HG03095 (cell line): ENCODE data around the gene SLC9A6.
"Not testable (repeated sequence)": the region's sequence is repeated elsewhere in the genome, so short reads cannot be mapped to it uniquely, and the experiment has no call there.

Experiments
- ATAC-seq: cut with Tn5 transposase; IDR thresholded peaks from one replicate; pipeline ENCODE4 v1.9.1; 2021; ENCODE audit warnings: moderate library complexity; ENCODE audit not compliant: unreplicated experiment

Gene SLC9A6

GRCh38 chrX:136028383-136028984 lies 43.2 kb downstream of the SLC9A6 start:
- ATAC-seq, result peak; percentile 48

GRCh38 chrX:136029766-136030165 lies 44.5 kb downstream of the SLC9A6 start:
- no peak for ATAC-seq

GRCh38 chrX:136030303-136031191 lies 45.3 kb downstream of the SLC9A6 start:
- no peak for ATAC-seq

- no peak for ATAC-seq
These were observed 46.4 kb downstream of the SLC9A6 start for GRCh38 chrX:136031626-136032025.

- ATAC-seq, result no peak
These were observed 47.1 kb downstream of the SLC9A6 start for GRCh38 chrX:136032370-136032769.

GRCh38 chrX:136034668-136035067 lies 49.4 kb downstream of the SLC9A6 start:
- ATAC-seq, result no peak

- ATAC-seq, result no peak
These were observed 50.4 kb downstream of the SLC9A6 start for GRCh38 chrX:136035663-136036062.

GRCh38 chrX:136039485-136039884 lies 54.2 kb downstream of the SLC9A6 start:
- no peak for ATAC-seq

- no peak for ATAC-seq
These were observed 54.7 kb downstream of the SLC9A6 start for GRCh38 chrX:136039968-136040367.

- ATAC-seq, result no peak
These were observed 56.1 kb downstream of the SLC9A6 start for GRCh38 chrX:136041254-136041812.

- no peak for ATAC-seq
These were observed 59.8 kb downstream of the SLC9A6 start for GRCh38 chrX:136045008-136045407.

GRCh38 chrX:136046295-136047015 lies 61.2 kb downstream of the SLC9A6 start:
- no peak for ATAC-seq

GRCh38 chrX:136047016-136047642 lies 61.9 kb downstream of the SLC9A6 start:
- ATAC-seq, result no peak

- no peak for ATAC-seq
These were observed 62.7 kb downstream of the SLC9A6 start for GRCh38 chrX:136047969-136048368.

- no peak for ATAC-seq
These were observed 63.2 kb downstream of the SLC9A6 start for GRCh38 chrX:136048446-136048845.

GRCh38 chrX:136049608-136050007 lies 64.4 kb downstream of the SLC9A6 start:
- no peak for ATAC-seq

GRCh38 chrX:136050875-136051274 lies 65.6 kb downstream of the SLC9A6 start:
- ATAC-seq, result not testable (repeated sequence)

GRCh38 chrX:136051611-136052010 lies 66.4 kb downstream of the SLC9A6 start:
- no peak for ATAC-seq

- ATAC-seq, result no peak
These were observed 70.5 kb downstream of the SLC9A6 start for GRCh38 chrX:136055651-136056221.

GRCh38 chrX:136057567-136057966 lies 72.3 kb downstream of the SLC9A6 start:
- ATAC-seq, result no peak

- no peak for ATAC-seq
These were observed 74.1 kb downstream of the SLC9A6 start for GRCh38 chrX:136059350-136059749.
